PC-9 (cell line): ENCODE measurements around the gene SETBP1.

Source experiments
- EZH2 ChIP-seq: fragments of 200-600 bp; sonication (generic); IDR thresholded peaks from 2 replicates; pipeline ENCODE4 v1.8.0; 2017; ENCODE audit warnings: antibody characterized with exemption, low read depth
- TF ChIP-seq, protein P1 (sequence below): fragments of 200-600 bp; sonication (generic); conservative IDR thresholded peaks from 2 replicates; pipeline ENCODE4 v1.6.1; 2017; ENCODE audit warnings: mixed run types, antibody characterized with exemption, mild to moderate bottlenecking, moderate library complexity

GRCh38 chr18:44781886-44782285 is 101.2 kb downstream of the SETBP1 start:
- TF ChIP-seq, protein P1, sequence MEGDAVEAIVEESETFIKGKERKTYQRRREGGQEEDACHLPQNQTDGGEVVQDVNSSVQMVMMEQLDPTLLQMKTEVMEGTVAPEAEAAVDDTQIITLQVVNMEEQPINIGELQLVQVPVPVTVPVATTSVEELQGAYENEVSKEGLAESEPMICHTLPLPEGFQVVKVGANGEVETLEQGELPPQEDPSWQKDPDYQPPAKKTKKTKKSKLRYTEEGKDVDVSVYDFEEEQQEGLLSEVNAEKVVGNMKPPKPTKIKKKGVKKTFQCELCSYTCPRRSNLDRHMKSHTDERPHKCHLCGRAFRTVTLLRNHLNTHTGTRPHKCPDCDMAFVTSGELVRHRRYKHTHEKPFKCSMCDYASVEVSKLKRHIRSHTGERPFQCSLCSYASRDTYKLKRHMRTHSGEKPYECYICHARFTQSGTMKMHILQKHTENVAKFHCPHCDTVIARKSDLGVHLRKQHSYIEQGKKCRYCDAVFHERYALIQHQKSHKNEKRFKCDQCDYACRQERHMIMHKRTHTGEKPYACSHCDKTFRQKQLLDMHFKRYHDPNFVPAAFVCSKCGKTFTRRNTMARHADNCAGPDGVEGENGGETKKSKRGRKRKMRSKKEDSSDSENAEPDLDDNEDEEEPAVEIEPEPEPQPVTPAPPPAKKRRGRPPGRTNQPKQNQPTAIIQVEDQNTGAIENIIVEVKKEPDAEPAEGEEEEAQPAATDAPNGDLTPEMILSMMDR = no peak
- TF ChIP-seq EZH2 = no peak
